Measurements from ENCODE around the gene FBXL7.

DNA sequence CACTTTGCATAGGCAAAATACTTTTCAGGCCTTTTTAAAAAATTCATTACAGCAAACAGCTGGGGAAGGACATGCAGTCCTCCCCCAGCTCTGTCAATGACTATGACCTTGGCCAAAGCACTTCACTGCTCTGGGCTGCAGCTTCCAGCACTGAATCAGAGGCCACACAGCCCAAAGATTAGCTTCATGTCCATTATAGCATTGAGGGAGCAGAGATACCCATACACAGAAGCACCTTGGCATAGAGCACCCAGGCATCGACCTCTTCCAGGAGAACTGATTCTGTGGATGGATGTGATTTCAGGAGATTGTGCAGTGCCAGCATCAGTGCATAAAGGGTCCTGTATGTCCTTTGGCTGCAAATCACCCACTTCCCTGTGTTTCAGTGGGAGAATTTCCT, 437.7 kb downstream of the FBXL7 start:
- TF ChIP-seq, protein P1, sequence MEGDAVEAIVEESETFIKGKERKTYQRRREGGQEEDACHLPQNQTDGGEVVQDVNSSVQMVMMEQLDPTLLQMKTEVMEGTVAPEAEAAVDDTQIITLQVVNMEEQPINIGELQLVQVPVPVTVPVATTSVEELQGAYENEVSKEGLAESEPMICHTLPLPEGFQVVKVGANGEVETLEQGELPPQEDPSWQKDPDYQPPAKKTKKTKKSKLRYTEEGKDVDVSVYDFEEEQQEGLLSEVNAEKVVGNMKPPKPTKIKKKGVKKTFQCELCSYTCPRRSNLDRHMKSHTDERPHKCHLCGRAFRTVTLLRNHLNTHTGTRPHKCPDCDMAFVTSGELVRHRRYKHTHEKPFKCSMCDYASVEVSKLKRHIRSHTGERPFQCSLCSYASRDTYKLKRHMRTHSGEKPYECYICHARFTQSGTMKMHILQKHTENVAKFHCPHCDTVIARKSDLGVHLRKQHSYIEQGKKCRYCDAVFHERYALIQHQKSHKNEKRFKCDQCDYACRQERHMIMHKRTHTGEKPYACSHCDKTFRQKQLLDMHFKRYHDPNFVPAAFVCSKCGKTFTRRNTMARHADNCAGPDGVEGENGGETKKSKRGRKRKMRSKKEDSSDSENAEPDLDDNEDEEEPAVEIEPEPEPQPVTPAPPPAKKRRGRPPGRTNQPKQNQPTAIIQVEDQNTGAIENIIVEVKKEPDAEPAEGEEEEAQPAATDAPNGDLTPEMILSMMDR (conservative IDR thresholded peaks at IDR 0.05; ENCODE audit: low read length): no peak
- no peak for TF ChIP-seq EZH2phosphoT487 (IDR thresholded peaks at IDR 0.05; ENCODE audit: borderline replicate concordance, low read depth, low read length)
